HG03095 (cell line): ENCODE data around the gene MIDN.

Experiments
- ATAC-seq: cut with Tn5 transposase; IDR thresholded peaks from one replicate; pipeline ENCODE4 v1.9.1; 2021; ENCODE audit warnings: moderate library complexity; ENCODE audit not compliant: unreplicated experiment

MIDN gene

DNA sequence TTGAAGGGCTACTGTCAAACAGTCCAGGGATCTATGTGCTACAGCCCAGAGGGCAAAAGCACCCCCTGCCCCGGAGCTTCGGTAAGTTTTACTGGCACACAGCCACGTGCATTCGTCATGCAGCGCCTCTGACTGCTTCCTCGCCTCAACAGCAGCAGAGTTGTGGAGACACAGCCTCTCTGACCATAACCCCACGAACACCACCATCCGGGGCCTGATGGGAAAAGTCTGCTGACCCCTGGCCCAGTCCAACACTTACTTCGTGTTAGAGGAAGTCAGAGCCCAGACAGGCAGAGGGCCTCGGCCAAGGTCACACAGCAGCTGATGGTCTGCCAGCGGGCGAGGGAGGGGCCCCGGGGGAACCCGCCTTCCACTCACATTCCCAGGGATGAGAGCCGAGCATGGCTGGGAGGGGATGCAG lies 15.7 kb upstream of the MIDN start:
- ATAC-seq: no peak

DNA sequence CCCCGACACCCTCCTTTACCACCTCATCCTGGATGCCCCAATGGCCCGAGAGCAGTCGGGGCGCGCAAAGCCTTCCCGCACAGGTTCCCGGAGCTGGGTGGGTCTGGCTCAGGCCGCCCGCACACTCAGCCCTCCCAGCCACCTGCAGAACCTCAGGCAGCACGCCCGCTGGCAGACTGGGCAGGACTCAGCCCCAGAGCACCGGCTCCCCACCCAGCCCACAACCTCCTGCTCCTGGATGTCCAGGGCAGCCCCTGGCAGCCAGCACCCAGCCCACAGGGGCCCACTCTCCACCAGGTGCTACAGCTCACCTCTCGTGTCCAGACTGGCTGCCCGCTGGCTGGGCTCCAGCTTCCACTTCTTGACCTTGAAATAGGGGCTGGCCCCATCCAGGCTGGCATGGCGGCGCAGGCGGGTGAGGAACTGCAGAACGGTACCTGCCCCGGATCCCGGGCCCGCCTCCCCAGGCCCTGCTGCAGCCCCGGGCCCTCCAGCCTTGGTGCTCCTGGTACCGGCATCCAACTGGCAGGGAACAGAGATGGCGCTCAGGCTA lies 15.2 kb upstream of the MIDN start:
- no peak for ATAC-seq

DNA sequence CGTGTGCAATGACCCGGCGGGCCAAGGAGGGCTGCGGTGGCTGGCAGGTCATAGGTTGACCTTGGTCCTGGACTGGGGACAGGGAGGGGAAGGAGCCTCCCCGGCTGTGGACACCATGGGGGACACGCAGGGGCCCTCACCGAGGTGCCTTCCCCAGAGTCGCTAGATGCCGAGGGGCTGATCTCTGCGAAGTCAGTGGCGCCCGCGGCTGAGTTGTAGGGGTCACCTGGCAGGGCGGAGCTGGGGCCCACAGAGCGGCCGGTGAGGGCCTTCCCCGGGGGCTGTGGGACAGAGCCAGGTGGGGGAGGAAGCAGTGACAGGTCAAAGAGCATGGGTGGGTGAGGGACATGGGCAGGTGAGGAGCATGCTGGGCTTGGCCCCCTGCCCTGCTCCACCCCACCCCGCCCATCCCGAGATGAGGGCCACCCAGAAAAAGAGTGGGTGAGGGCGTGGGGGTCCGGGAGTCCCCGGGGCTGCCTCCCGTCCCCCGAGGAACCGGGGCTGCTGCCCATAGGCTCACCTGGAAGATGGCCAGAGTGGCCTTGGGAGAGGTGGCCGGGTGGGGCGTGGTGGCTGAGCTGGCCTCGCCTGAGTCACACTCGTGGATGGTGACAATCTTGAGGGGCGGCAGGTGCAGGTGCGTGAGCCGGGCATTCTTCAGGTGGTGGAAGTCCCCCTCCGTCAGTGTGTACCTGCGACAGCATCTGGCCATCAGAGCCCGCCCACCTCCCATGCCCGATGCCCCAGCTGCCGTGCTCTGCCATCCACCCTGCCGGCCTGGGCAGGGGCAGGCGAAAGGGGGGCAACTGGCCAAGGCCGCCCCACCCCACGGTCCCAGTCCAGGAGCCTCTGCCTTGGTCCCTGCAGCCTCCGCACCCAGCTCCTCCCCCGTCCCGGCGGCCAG lies 14.1 kb upstream of the MIDN start:
- no peak for ATAC-seq

DNA sequence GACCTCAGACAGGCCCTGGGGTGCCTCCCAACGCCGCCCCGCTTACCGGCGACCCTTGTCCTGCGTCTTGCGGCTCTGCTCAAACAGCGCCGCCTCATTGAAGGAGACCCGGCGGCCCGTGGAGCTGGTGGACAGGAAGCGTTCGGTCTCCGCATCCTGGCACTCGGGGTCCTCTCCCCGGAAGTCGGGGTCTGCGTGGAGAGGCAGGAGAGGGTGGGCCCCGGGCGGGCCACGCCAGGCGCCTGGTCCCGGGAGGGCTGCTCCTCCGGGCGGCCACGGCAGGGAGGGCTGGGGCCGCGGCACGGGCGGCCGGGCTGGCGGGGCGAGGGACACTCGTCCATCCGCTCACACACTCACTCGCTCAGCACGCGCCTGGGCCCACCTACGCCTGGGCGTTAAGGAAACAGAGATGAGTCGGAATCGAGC lies 13.4 kb upstream of the MIDN start:
- no peak for ATAC-seq

DNA sequence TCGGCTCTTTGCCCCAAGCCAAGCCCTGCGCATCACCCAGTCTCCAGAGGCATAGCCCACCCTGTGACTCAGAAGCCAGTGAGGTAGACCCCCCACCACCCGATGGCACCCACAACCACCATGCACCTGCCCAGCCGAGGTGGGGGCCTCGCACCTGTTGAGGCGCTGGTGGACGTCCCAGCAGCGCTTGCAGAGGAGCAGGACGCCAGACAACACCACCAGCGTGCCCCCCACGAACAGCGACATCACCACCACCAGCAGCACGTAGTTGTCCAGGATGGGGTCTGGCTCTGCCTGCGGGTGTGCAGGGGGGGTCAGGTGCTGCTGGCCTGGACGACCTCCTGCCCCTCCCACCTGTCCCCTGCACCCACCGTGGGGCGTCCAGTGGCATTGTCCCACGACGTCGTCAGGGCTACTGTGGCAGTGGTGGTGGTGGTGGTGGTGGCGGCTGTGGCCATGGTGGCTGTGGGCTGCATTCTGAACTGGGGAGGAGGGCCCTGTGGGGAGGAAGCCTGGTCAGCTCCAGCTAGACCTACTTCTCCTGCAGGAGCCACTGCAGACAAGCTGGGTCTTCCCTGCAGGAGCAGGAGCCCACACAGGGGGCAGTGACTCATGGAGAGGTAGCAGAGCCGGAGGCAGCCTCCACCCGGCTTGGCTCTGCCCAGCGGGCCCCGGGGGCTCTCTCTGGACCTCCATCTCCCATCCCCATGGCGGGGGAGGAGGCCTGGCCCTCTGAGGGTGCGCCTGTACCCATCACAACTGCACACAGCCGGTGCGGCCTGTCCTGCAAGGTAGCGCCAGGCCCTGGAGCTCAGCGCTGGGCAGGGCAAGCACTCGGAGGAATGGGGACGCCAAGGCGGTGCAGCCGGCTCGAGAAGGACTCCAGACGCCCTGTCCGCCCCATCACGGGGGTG lies 12.5 kb upstream of the MIDN start:
- no peak for ATAC-seq

DNA sequence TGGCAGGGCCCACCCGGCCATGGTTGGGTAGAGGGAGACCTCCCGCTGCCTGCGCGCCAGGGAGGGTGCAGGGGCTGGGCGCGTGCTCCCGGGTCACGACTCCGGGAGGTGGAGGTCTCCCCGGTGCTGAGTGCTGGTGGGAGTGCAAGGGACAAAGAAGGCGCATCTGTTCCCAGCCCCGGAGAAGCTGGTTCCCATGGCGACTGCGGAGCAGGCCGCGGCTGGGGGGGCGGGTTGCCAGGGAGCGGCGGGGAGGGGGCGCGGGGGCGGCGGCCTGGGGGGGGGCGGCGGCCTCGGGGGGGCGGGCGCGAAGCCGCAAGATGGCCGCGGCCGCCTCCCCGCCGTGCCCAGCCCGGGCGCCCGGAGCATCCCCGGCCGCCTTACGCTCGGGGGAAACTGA lies 11.8 kb upstream of the MIDN start:
- no peak for ATAC-seq

DNA sequence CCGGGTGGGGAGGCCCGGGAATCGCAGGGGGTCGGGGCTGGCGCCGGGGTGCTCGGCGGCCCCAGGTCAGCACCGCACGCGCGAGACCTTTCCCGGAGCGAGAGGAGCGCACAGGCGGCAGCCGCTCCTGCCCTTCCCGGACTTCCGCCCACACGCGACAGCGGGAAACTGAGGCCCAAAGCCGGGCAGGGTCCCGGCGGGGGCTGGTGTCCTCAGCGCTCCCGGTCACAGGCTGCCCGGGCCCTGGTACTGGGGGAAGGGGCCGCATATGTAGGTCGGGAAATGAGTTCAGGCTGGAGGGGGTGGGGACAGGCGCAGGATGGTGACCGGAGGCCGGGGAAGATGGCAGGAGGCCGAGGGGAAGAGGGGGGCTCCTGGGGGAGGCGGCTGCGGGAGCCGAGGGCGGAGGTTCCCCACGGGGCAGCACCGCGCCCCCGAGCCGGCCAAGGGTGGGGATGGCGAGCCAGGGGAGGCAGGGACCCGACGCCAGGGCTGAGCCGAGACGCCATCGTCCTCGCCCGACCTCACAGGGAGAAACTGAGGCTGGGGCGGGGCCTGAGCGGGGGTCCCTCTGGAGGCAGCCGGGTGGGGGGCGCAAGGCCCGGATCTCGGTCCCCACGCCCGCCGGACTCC lies 11.2 kb upstream of the MIDN start:
- ATAC-seq: no peak

DNA sequence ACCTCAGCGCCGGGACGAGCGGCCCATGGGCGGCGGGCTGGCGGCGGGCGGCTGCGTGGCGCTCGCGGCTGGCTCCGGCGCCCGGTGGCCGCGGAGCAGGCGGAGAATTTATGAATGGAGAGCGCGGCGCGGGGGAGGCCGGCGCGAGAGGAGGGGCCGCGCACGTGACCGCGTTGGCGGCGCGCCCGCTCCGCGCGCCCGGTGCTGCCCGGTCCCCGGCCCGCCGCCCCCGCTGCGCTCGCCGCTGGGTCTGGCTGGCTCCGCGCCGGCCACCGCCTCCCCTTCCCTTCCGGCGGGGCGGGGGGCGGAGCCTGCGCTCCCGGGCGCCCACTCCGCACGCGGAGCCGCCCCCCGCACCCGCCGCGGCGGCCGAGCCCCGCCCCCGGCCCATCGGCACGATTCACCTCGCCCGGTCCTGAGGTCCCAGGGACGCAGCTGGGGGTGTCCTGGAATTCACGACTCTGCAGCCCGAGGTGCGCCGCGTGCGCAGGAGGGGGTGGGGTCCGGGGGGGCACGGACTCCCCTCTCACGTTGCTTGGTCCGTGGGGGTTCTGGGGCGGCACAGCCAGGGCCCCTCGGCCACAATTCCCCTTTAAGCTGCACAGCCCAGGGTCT lies 10.5 kb upstream of the MIDN start, which contains the start of gene CBARP:
TSS of gene CBARP (minus strand) at position 252 of the 615 bp plus-strand sequence. CDS start 1,905 bp downstream, outside the sequence.
- ATAC-seq: no peak

DNA sequence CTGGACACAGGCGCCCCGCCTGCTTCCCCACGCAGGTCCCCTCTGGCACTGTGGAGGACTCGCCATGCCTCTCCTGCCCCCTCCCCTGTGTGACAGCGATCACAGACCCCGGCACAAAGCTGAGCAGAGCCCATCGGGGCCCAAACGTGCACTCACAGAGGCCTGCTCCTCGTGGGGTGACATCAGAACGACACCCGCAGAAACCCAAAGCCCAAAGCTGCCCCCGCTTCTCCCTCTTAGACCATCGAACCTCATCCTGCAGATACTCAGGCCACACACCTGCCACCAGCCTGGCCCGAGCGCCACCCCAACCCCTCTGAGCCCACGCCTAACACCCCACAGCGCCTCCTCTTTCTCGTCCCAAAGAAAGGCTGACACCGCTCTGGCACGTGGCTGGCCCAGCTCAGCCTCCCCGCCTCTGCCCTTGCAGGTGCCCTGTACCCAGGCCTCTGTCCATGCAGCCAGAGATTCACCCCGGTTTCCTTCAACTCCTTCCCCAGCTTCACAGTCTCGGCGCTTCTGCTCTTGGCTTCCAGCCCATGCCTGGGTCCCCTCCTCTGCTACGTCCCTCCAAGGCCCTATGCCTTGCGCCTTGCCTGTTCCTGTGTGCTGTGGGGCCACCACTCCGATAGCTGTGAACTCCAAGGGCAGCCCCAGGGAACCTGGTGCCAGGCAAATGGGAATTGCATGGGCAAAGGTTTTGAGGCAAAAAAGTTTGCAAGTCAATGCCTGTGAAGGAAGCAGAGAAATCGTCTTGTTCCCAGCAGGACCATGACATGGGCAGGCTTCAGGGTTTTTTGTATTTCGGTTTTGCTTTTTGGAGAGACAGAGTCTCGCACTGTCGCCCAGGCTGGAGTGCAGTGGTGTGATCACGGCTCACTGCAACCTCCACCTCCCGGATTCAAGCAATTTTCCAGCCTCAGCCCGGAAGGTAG lies 9.7 kb upstream of the MIDN start:
- no peak for ATAC-seq

DNA sequence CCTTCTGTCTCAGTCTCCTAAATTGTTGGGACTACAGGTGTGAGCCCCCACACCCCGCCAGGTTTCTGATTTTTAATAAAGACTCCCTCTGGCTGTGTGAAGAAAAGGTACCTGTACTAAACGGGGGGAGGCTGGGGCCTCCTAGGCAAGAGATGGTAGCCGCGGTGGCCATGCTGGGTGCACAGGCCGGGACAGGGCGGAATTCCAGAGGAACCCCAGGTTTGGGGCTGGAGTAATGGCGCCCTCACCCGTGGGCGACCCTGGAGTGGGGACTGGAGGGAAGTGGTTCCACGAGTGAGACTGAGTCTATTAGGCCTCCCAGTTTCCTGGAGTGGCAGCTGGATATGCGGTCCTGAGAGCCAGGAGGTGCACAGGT lies 9.0 kb upstream of the MIDN start:
- ATAC-seq: no peak

DNA sequence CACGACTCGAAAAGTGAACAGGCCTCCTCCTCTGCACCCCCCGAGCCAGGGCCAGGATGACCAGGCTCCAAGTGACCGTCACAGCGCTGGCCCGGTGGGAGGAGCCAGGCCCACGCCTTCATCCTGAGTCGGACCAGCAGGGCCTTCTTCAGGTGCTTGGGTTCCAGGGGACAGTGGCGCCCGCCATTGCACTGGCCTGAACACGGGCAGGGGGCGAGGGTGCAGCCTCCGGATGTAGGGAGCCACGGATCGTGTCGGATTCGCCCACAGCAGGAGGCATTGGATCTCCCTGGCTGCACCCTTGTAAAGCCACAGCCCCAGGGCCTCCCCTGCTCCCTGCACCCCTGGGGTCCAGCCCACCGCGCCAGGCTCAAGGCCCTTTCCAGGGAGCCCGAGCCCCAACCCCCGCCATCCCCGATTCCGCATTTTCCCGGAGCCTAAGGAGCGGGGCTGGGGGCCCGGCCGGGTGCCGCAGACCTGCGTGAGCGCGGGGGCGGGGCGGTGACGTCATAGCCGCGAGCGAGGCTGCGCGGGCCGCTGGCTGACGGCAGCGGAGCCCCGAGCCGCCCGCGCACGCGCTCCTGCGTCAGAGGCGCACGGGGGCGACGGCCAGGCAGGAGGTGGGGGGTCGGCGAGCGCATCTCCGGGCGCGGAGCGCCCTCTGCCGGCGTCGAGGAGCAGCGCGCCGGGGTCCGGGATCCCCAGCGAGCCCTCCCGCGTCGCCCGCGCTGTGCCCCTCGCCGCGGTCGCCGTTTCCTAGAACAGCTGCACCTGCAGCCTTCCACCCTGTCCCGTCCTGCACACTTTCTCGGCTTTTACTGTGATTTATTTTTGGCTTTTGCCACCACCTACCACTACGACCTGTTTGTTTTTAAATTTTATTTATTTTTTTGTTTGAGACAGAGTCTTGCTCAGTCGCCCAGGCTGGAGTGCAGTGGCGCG lies 8.3 kb upstream of the MIDN start:
- no peak for ATAC-seq

DNA sequence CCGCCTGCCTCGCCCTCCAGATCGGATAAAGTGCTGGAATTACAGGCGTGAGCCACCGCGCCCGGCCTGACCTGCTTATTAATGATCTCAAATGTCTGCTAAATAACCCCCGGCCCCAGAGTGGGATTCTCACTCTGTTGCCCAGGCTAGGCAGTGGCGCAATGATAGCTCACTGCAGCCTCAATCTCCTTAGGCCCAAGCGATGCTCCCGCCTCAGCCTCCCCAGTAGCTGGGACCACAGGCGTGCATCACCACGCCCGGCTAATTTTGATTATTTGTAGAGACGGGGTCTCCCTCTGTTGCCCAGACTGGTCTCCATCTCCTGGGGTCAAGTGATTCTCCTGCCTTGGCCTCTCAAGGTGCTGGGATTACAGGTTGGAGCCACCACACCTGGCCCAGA lies 7.5 kb upstream of the MIDN start:
- ATAC-seq: no peak

DNA sequence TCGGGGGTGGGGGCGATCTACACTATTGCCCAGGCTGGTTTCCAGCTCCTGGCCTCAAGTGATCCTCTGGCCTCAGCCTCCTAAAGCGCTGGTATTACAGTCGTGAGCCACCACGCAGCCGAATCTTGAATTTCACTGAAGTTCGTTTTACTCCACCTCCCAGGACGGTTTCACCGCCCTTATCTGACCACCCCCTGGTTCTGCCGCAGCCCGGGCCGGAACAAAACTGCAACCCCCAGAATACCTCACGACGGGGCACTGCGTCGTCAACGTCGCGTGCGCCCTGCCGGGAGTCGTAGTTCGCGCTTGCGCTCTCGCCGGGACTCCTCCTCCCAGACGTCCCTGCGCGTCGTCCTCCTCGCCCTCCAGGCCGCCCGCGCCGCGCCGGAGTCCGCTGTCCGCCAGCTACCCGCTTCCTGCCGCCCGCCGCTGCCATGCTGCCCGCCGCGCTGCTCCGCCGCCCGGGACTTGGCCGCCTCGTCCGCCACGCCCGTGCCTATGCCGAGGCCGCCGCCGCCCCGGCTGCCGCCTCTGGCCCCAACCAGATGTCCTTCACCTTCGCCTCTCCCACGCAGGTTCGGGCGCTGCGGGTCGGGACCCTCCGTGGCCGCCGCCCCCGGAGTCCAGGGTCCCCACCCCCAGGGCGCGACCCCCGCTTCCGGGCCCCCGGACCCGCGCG lies 6.8 kb upstream of the MIDN start, which contains the start of gene ATP5F1D:
TSS of gene ATP5F1D (plus strand) at position 335 of the 679 bp plus-strand sequence. CDS start at position 435, 100 bp downstream.
- ATAC-seq: peak; percentile 37

DNA sequence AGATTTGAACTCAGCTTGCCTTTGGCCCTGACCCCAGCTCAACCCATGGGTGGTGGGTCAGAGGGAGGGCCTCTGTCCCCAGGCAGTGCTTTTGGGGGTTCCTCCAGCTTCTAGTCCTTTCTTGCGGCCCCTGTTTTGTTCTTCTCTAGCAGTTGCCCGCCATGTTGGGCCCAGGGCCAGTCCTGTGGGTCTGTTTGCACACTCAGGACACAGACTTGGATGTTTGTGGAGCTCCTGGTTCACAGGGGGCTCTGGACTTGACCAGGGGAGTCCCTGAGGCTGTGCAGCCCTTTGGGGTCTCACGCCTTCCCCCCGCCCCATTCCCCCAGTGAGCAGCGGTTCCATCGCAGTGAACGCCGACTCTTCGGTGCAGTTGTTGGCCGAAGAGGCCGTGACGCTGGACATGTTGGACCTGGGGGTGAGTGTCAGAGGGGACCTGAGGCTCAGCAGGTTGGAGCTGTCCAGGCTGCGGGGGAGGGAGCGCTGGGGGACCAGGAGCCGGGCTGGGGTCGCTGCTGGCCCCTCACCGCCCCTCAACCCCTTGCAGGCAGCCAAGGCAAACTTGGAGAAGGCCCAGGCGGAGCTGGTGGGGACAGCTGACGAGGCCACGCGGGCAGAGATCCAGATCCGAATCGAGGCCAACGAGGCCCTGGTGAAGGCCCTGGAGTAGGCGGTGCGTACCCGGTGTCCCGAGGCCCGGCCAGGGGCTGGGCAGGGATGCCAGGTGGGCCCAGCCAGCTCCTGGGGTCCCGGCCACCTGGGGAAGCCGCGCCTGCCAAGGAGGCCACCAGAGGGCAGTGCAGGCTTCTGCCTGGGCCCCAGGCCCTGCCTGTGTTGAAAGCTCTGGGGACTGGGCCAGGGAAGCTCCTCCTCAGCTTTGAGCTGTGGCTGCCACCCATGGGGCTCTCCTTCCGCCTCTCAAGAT lies 4.4 kb upstream of the MIDN start:
- ATAC-seq: no peak

DNA sequence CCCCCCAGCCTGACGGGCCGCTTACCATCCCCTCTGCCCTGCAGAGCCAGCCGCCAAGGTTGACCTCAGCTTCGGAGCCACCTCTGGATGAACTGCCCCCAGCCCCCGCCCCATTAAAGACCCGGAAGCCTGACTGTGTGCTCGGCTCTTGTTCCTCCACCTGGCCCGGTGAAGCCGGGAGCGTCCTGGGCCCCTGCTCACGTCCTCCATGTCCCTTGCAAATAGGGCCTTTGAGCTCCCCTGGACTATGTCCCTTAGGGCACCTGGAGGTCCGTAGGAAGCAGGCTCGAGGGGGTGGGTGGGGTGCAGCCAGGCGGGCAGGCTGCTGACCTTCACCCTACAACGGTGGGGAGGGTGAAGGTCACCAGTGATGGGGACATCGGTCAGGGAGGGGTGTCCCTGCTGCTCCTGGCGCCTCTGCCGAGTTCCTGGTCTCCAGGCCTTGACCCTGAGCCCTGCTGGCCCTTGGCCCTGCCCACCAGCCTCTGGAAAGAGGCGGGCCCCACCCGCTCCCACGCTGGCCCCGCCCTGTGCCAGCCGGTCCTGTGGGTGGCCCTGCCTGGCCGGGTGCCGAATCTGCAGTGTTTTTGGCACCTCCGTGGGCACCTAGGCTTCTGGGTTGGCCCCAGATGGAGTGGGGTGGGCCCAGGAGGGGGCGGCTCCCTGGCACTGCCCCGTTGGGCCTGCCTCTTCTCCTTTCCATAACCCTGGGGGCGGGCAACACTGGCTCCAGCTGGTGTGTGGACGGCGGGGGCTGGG lies 3.5 kb upstream of the MIDN start:
- ATAC-seq: no peak
